Iris pigment epithelial cell (primary cell): ENCODE results near the gene CAMK1D.

Experiments used
- DNase-seq: peaks from one replicate; pipeline ENCODE4 v3.0.0-alpha.2; 2011; ENCODE audit warnings: low read depth

Gene CAMK1D

GRCh38 chr10:12597176-12597575, 247.8 kb downstream of the CAMK1D start:
- DNase-seq: no peak

- no peak for DNase-seq
These were observed 248.7 kb downstream of the CAMK1D start for GRCh38 chr10:12597788-12598765.

GRCh38 chr10:12600652-12601051, 251.3 kb downstream of the CAMK1D start:
- no peak for DNase-seq

GRCh38 chr10:12602521-12602920, 253.2 kb downstream of the CAMK1D start:
- DNase-seq: no peak

- no peak for DNase-seq
These were observed 254.6 kb downstream of the CAMK1D start for GRCh38 chr10:12603766-12604470.

- DNase-seq: peak; percentile 51
These were observed 256.4 kb downstream of the CAMK1D start for GRCh38 chr10:12605580-12606405.

- no peak for DNase-seq
These were observed 257.1 kb downstream of the CAMK1D start for GRCh38 chr10:12606461-12606860.

- DNase-seq: no peak
These were observed 259.4 kb downstream of the CAMK1D start for GRCh38 chr10:12608761-12609160.

GRCh38 chr10:12609435-12609834, 260.1 kb downstream of the CAMK1D start:
- DNase-seq: no peak

GRCh38 chr10:12613136-12613535, 263.8 kb downstream of the CAMK1D start:
- no peak for DNase-seq

- DNase-seq: no peak
These were observed 265.0 kb downstream of the CAMK1D start for GRCh38 chr10:12614177-12614995.

GRCh38 chr10:12615296-12616220, 266.2 kb downstream of the CAMK1D start:
- no peak for DNase-seq

GRCh38 chr10:12617191-12618175, 268.1 kb downstream of the CAMK1D start:
- DNase-seq: no peak

GRCh38 chr10:12622016-12622415, 272.7 kb downstream of the CAMK1D start:
- DNase-seq: no peak

GRCh38 chr10:12622691-12623090, 273.3 kb downstream of the CAMK1D start:
- DNase-seq: no peak

GRCh38 chr10:12625393-12626023, 276.2 kb downstream of the CAMK1D start:
- no peak for DNase-seq

- DNase-seq: no peak
These were observed 278.8 kb downstream of the CAMK1D start for GRCh38 chr10:12628153-12628552.

- no peak for DNase-seq
These were observed 279.8 kb downstream of the CAMK1D start for GRCh38 chr10:12628964-12629766.
